Mucosa of descending colon (tissue), 3 donors: Measurements from ENCODE around the gene DCLK1. TPM values are rescaled to one million over a fixed set of nuclear protein-coding genes. Genes with fewer than 3 reads are reported as not detected.
"Not testable (repeated sequence)": the region's sequence is repeated elsewhere in the genome, so short reads cannot be mapped to it uniquely, and the experiment has no call there.

Experiments used
- ATAC-seq: fragments of 200-7000 bp; cut with Tn5 transposase; one replicate; pipeline ENCODE4 v1.9.1; 2020; ENCODE audit warnings: mild to moderate bottlenecking, moderate library complexity
- DNase-seq, 3 donors: peaks; one replicate each; pipeline ENCODE4 v3.0.0-alpha.2; 2020
- H3K36me3 ChIP-seq: fragments of 200-600 bp; one replicate; pipeline ENCODE4 v1.8.0; 2021; ENCODE audit warnings: low read depth, mild to moderate bottlenecking
- H3K4me1 ChIP-seq: fragments of 200-600 bp; one replicate; pipeline ENCODE4 v1.8.0; 2021; ENCODE audit warnings: low read depth, mild to moderate bottlenecking
- H3K4me3 ChIP-seq: fragments of 200-600 bp; one replicate; pipeline ENCODE4 v1.8.0; 2021; ENCODE audit warnings: mild to moderate bottlenecking
- H3K9me3 ChIP-seq: fragments of 200-600 bp; one replicate; pipeline ENCODE4 v1.8.0; 2021; ENCODE audit warnings: mild to moderate bottlenecking
- intact Hi-C, 2 donors: fragments of 100-400 bp; cut with DNase I in 1 of 2; cut with micrococcal nuclease in 1 of 2; formaldehyde crosslinking; loops; one replicate each; pipeline versions ENCODE4 v1.11.0 to v1.11.1; 2022; cut with DNase I, micrococcal nuclease
- total RNA-seq, 3 donors: library from RNA; stranded (reverse); fragmentation: NEBNext Ultra II Directional in 2 of 3; extraction: Animal tissue kit (Norgen Biotek cat#: 25700) in 2 of 3; gene quantifications; one replicate each; pipeline versions ENCODE4 v1.2.1 to v1.2.4, GENCODE V29; 2021 to 2023
- TF ChIP-seq, protein P1 (sequence below): fragments of 200-600 bp; IDR thresholded peaks from one replicate; pipeline ENCODE4 v1.8.0; 2022; ENCODE audit warnings: antibody characterized with exemption, mild to moderate bottlenecking
- donor health status: DM: no; HTN: no; CAD: no; lungs with moderate emphysema.
- donor health status: DM: no; HTN: no; CAD: no.
- donor health status: DM: no; HTN: yes; CAD: no.

Gene DCLK1
- total RNA-seq, 3 donors from 2014 or later: 2.6 to 17.9 (median 12.7) TPM

DNA sequence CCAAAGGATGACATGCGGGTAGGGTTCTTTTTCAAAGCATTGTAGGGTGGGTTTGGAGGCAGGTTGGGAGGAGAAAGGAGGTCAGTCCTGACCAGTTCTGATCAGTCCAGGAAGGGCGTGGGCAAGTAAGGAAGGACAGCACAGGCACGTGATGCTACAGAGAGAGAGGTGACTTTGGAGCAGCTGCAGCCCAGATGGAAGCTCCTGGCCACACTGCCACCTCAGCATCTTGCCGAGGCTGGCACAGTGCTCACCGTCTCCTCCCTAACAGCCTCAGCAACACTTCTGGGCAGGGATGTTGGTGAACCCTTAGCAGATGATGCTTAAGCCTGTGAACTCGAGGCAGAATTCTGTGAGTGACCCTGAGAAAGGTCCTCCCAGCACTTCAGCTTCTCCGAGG, 155.1 kb downstream of the DCLK1 start:
- no peaks in the 10 kb centered on the region for H3K9me3 ChIP-seq
- H3K4me3 ChIP-seq: no peak overlapping the region
- no peaks in the 10 kb centered on the region for H3K4me1 ChIP-seq
- intact Hi-C loops: loop anchor here (5.0 kb wide), 1 partner anchor 301 kb away; no protein-coding TSS in a partner anchor
- TF ChIP-seq, protein P1, sequence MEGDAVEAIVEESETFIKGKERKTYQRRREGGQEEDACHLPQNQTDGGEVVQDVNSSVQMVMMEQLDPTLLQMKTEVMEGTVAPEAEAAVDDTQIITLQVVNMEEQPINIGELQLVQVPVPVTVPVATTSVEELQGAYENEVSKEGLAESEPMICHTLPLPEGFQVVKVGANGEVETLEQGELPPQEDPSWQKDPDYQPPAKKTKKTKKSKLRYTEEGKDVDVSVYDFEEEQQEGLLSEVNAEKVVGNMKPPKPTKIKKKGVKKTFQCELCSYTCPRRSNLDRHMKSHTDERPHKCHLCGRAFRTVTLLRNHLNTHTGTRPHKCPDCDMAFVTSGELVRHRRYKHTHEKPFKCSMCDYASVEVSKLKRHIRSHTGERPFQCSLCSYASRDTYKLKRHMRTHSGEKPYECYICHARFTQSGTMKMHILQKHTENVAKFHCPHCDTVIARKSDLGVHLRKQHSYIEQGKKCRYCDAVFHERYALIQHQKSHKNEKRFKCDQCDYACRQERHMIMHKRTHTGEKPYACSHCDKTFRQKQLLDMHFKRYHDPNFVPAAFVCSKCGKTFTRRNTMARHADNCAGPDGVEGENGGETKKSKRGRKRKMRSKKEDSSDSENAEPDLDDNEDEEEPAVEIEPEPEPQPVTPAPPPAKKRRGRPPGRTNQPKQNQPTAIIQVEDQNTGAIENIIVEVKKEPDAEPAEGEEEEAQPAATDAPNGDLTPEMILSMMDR: no peak
- no peak for ATAC-seq
- DNase-seq: no peak
- no peaks in the 10 kb centered on the region for H3K36me3 ChIP-seq

DNA sequence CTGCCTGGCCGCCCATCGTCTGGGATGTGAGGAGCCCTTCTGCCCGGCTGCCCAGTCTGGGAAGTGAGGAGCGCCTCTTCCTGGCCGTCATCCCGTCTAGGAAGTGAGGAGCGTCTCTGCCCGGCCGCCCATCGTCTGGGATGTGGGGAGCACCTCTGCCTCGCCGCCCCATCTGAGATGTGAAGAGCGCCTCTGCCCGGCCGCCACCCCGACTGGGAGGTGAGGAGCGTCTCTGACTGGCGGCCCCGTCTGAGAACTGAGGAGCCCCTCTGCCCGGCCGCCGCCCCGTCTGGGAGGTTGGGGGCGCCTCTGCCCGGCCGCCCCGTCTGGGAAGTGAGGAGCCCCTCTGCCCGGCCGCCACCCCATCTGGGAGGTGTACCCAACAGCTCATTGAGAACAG, 164.2 kb downstream of the DCLK1 start:
- H3K9me3 ChIP-seq, H3K36me3 ChIP-seq, intact Hi-C loops, ATAC-seq, H3K4me1 ChIP-seq, DNase-seq, H3K4me3 ChIP-seq: not testable (repeated sequence)

- no peak for ATAC-seq
- Histone ChIP-seq H3K4me3 (no peak overlapping the region), H3K4me1 (no peaks in the 10 kb centered on the region), H3K9me3 (no peaks in the 10 kb centered on the region), H3K36me3 (no peaks in the 10 kb centered on the region)
- intact Hi-C loops: no loop called here
- TF ChIP-seq, protein P1: no peak
- no peak for DNase-seq
Measured at GRCh38 chr13:35966024-35966423, 165.2 kb downstream of the DCLK1 start.

DNA sequence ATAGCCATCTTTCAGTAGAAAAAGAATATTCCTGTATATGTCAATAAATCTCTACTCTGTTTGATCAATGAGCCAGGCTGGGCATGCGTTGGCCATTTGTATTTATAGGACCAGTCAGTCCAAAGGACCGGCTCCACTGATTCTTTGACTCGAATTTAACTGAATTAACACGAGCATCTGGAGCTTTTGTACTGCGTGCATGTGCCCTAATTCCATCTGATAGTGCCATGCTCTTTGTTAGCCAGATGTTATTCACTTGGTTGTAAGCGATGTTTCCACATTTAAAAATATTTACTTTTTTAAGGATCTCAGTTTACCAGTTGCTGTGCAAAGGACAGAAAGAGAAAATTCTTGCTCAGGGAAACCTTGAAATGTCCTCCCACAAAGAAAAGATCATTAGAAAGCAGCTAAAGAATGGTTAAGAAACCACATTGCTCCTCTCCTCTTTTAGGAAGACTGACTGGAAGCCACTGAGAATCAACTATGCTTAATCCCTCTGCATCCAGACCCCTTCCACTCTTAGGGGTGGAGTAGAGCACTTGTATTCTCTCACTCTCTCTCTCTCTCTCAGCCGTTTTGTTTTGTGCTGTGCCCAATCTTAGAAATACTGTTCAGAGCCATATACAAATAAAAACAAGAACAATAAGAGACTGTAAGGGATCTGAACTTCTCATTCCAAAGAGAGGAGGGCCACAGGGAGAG, 165.8 kb downstream of the DCLK1 start:
- no peaks in the 10 kb centered on the region for H3K36me3 ChIP-seq
- intact Hi-C loops: no loop called here
- TF ChIP-seq, protein P1: no peak
- ATAC-seq (no peak), DNase-seq (no peak)
- H3K4me1 ChIP-seq: no peaks in the 10 kb centered on the region
- no peak overlapping the region for H3K4me3 ChIP-seq
- no peaks in the 10 kb centered on the region for H3K9me3 ChIP-seq

DNA sequence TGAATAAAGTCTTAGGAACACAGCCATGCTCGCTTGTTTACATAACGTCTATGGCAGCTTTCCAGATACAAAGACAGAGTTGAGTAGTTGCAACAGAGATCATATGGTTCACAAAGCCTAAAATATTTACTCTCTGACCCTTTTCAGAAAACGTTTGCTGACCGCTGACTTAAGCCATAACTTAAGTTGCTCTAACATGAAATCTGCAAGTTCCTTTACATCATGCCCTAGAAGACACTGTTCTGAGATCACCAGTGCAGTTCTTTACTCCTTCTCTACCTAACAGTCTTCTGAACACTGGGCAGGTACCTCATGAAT, 166.4 kb downstream of the DCLK1 start:
- Histone ChIP-seq H3K36me3 (no peaks in the 10 kb centered on the region), H3K4me1 (no peaks in the 10 kb centered on the region), H3K9me3 (no peaks in the 10 kb centered on the region), H3K4me3 (no peak overlapping the region)
- no peak for DNase-seq
- intact Hi-C loops: no loop called here
- TF ChIP-seq, protein P1: no peak
- no peak for ATAC-seq

- no peaks in the 10 kb centered on the region for H3K4me1 ChIP-seq
- no peaks in the 10 kb centered on the region for H3K36me3 ChIP-seq
- no peak for ATAC-seq
- no peak for DNase-seq
- H3K9me3 ChIP-seq: no peaks in the 10 kb centered on the region
- intact Hi-C loops: no loop called here
- TF ChIP-seq, protein P1: no peak
- no peak overlapping the region for H3K4me3 ChIP-seq
Measured at GRCh38 chr13:35964011-35964862, 166.9 kb downstream of the DCLK1 start.
